B cell (primary cell): ENCODE results near the gene LRRC8E. TPM values are rescaled to one million over a fixed set of nuclear protein-coding genes. Genes with fewer than 3 reads are reported as not detected.

Source experiments
- ATAC-seq: fragments of 200-7000 bp; cut with Tn5 transposase; one replicate; pipeline ENCODE4 v1.10.0; 2021; ENCODE audit warnings: low read depth, mild to moderate bottlenecking, moderate number of reproducible peaks, moderate library complexity
- CTCF ChIA-PET: fragments of 350-600 bp; sonication (Branson Sonifier 250); formaldehyde crosslinking; loops from one replicate; lab custom pipeline; 2021; ENCODE audit warnings: antibody characterized with exemption, inconsistent platforms; lab: Charles Lee
- POLR2A ChIA-PET: fragments of 350-600 bp; sonication (Branson Sonifier 250); formaldehyde crosslinking; loops from one replicate; lab custom pipeline; 2021; ENCODE audit warnings: antibody characterized with exemption; lab: Charles Lee
- DNase-seq: peaks from one replicate; pipeline ENCODE4 v3.0.0; 2013
- H2AFZ ChIP-seq: 2 replicates; pipeline ENCODE4 v1.6.1; 2012; ENCODE audit warnings: mild to moderate bottlenecking, low read depth, low read length; ENCODE audit not compliant: insufficient read depth, poor library complexity, severe bottlenecking
- H3K27ac ChIP-seq, 2 donors: 1 replicate in 1 of 2; 2 replicates in 1 of 2; pipeline ENCODE4 v1.5.1; 2012 to 2013; ENCODE audit warnings: low read length in 2 of 2, mild to moderate bottlenecking in 2 of 2, moderate library complexity in 1 of 2
- H3K27me3 ChIP-seq, 4 experiments: fragments of 200-600 bp in 1 of 4; sonication (generic) in 1 of 4; replicated peaks in 1 of 4; 1 replicate in 2 of 4; 2 replicates in 2 of 4; pipeline versions ENCODE4 v1.6.1 to v1.7.0; 2013 to 2016; ENCODE audit warnings: low read length in 3 of 4, mild to moderate bottlenecking in 2 of 4, mixed read lengths in 1 of 4, moderate library complexity in 1 of 4; ENCODE audit not compliant: insufficient read depth in 4 of 4, control insufficient read depth in 3 of 4; ENCODE audit errors: control extremely low read depth in 1 of 4
- H3K36me3 ChIP-seq, 2 experiments: replicated peaks in 1 of 2; 1 replicate in 1 of 2; 2 replicates in 1 of 2; pipeline versions ENCODE4 v1.6.1 to v1.7.1; 2013; ENCODE audit warnings: low read length in 1 of 2; ENCODE audit not compliant: insufficient read depth in 2 of 2, control insufficient read depth in 1 of 2; ENCODE audit errors: control extremely low read depth in 1 of 2, extremely low read depth in 1 of 2
- H3K4me1 ChIP-seq, 2 donors: fragments of 200-600 bp in 1 of 2; sonication (generic) in 1 of 2; 1 replicate in 1 of 2; 2 replicates in 1 of 2; pipeline versions ENCODE4 v1.5.1 to v1.6.1; 2013 to 2017; ENCODE audit warnings: low read length in 2 of 2; ENCODE audit not compliant: control insufficient read depth in 2 of 2, insufficient read depth in 2 of 2
- H3K4me2 ChIP-seq: replicated peaks from 2 replicates; pipeline ENCODE3; 2012; ENCODE audit warnings: mild to moderate bottlenecking, low read depth, low read length; ENCODE audit not compliant: poor library complexity, severe bottlenecking
- H3K4me3 ChIP-seq, 5 experiments: fragments of 200-600 bp in 1 of 5; sonication (generic) in 1 of 5; 1 replicate in 3 of 5; 2 replicates in 2 of 5; pipeline versions ENCODE4 v1.5.1 to v1.7.0; 2011 to 2016; ENCODE audit warnings: low read length in 4 of 5, mild to moderate bottlenecking in 4 of 5, low read depth in 2 of 5, control low read depth in 1 of 5, moderate library complexity in 1 of 5; ENCODE audit not compliant: insufficient read depth in 1 of 5; ENCODE audit errors: control extremely low read depth in 1 of 5, extremely low read depth in 1 of 5
- H3K79me2 ChIP-seq: fragments of 200-600 bp; sonication (generic); one replicate; pipeline ENCODE4 v1.6.0; 2016; ENCODE audit warnings: low read length; ENCODE audit not compliant: control insufficient read depth, insufficient read depth
- H3K9ac ChIP-seq: fragments of 200-600 bp; sonication (generic); 2 replicates; pipeline ENCODE4 v1.6.1; 2017; ENCODE audit warnings: mild to moderate bottlenecking, low read length, moderate library complexity
- H3K9me3 ChIP-seq, 3 donors: one replicate each; pipeline versions ENCODE4 v1.6.1 to v1.7.1; 2013; ENCODE audit warnings: low read length in 2 of 3; ENCODE audit not compliant: control insufficient read depth in 2 of 3, insufficient read depth in 1 of 3; ENCODE audit errors: control extremely low read depth in 1 of 3
- H4K20me1 ChIP-seq: 2 replicates; pipeline ENCODE4 v1.6.0; 2012; ENCODE audit warnings: mild to moderate bottlenecking, low read length; ENCODE audit not compliant: insufficient read depth, control insufficient read depth, poor library complexity, severe bottlenecking
- H3K27ac Mint-ChIP-seq: one replicate; pipeline ENCODE4 v1.8.0; 2021; ENCODE audit warnings: mixed read lengths
- H3K27me3 Mint-ChIP-seq: one replicate; pipeline ENCODE4 v1.8.0; 2021; ENCODE audit warnings: mixed read lengths
- H3K4me1 Mint-ChIP-seq: one replicate; pipeline ENCODE4 v1.8.0; 2021; ENCODE audit warnings: mixed read lengths
- H3K4me3 Mint-ChIP-seq: one replicate; pipeline ENCODE4 v1.8.0; 2021; ENCODE audit warnings: mixed read lengths
- H3K9me3 Mint-ChIP-seq: one replicate; pipeline ENCODE4 v1.8.0; 2022; ENCODE audit warnings: mixed read lengths; ENCODE audit not compliant: insufficient read depth
- EZH2 ChIP-seq: IDR thresholded peaks from 2 replicates; pipeline ENCODE4 v1.6.1; 2012; ENCODE audit warnings: borderline replicate concordance, low read depth, mild to moderate bottlenecking, moderate library complexity, low read length; ENCODE audit not compliant: insufficient read depth, poor library complexity, severe bottlenecking
- WGBS: methylation state at CpG from one replicate; pipeline ENCODE4 v1.1.5; 2013; ENCODE audit warnings: missing lambda C conversion rate; ENCODE audit not compliant: insufficient coverage; 5-methylcytosine and 5-hydroxymethylcytosine counted together
- intact Hi-C: fragments of 100-400 bp; cut with micrococcal nuclease; formaldehyde crosslinking; loops from one replicate; pipeline ENCODE4 v1.10.0; 2022
- polyA plus RNA-seq: library from polyadenylated mRNA; depleted of rRNA; stranded (reverse); fragments of >200 nt; gene quantifications from 2 replicates; pipeline ENCODE4 v1.2.3, GENCODE V29; 2012
- total RNA-seq, 2 donors: library from RNA; stranded (reverse); fragments of 120-200 nt in 1 of 2; gene quantifications; 1 replicate in 1 of 2; 2 replicates in 1 of 2; pipeline versions ENCODE4 v1.2.3 to v1.2.4, GENCODE V29; 2013 to 2022
- TF ChIP-seq, protein P1 (sequence below): fragments of 200-600 bp; IDR thresholded peaks from one replicate; pipeline ENCODE4 v1.8.0; 2022; ENCODE audit warnings: antibody characterized with exemption, mild to moderate bottlenecking

The LRRC8E gene
- total and polyA plus RNA-seq, 2 donors (not counting 1 experiment from before 2014, with no cell fraction given): not detected

GRCh38 chr19:7870571-7871436 is 17.5 kb upstream of the LRRC8E start:
- TF ChIP-seq EZH2: no peak
- TF ChIP-seq, protein P1, sequence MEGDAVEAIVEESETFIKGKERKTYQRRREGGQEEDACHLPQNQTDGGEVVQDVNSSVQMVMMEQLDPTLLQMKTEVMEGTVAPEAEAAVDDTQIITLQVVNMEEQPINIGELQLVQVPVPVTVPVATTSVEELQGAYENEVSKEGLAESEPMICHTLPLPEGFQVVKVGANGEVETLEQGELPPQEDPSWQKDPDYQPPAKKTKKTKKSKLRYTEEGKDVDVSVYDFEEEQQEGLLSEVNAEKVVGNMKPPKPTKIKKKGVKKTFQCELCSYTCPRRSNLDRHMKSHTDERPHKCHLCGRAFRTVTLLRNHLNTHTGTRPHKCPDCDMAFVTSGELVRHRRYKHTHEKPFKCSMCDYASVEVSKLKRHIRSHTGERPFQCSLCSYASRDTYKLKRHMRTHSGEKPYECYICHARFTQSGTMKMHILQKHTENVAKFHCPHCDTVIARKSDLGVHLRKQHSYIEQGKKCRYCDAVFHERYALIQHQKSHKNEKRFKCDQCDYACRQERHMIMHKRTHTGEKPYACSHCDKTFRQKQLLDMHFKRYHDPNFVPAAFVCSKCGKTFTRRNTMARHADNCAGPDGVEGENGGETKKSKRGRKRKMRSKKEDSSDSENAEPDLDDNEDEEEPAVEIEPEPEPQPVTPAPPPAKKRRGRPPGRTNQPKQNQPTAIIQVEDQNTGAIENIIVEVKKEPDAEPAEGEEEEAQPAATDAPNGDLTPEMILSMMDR: no peak
- intact Hi-C loops: loop anchor here (1.0 kb wide), 1 partner anchor 49 kb away; the partner anchor contains the start of gene SNAPC2
- POLR2A ChIA-PET: interaction anchor here (0.5 to 0.7 kb wide), 3 partner anchors 9 to 218 kb away, joined by 3 to 5 read pairs (median 4); no protein-coding TSS in a partner anchor
- no peaks in the 10 kb centered on the region for H3K79me2 ChIP-seq
- peaks cover 31% of the 10 kb centered on the region for H3K4me1 Mint-ChIP-seq
- no peak overlapping the region for H3K4me3 ChIP-seq
- peak overlapping the region; percentile 98 for H3K4me2 ChIP-seq
- H3K27me3 Mint-ChIP-seq: peaks cover 23% of the 10 kb centered on the region
- peaks cover 42 to 50% of the 10 kb centered on the region in 2 donors for H3K4me1 ChIP-seq
- no peak overlapping the region for H3K27ac ChIP-seq
- no peak overlapping the region for H3K9ac ChIP-seq
- no peaks in the 10 kb centered on the region for H3K36me3 ChIP-seq
- ATAC-seq (no peak), DNase-seq (peak; percentile 62)
- H3K4me3 Mint-ChIP-seq: peak overlapping the region; percentile 68
- CTCF ChIA-PET: interaction anchor here (0.6 kb wide), 1 partner anchor 216 kb away, joined by 3 read pairs; no protein-coding TSS in a partner anchor
- peaks cover 11% of the 10 kb centered on the region for H4K20me1 ChIP-seq
- peaks cover 4% of the 10 kb centered on the region for H3K9me3 Mint-ChIP-seq
- H3K9me3 ChIP-seq: peaks cover 0 to 55% (median 0%) of the 10 kb centered on the region in 3 donors
- 39% methylated on average over 11 of the region's 11 CpGs for WGBS
- peaks cover 0 to 73% (median 21%) of the 10 kb centered on the region in 4 experiments for H3K27me3 ChIP-seq
- H3K27ac Mint-ChIP-seq: peak overlapping the region; percentile 11
- H2AFZ ChIP-seq: no peak overlapping the region
